K562 (cell line): ENCODE results near the gene CXCL13. TPM values are rescaled to one million over a fixed set of nuclear protein-coding genes. Genes with fewer than 3 reads are reported as not detected.

Experiments
- ATAC-seq: fragments of 200-7000 bp; cut with Tn5 transposase; 3 replicates; pipeline ENCODE4 v1.9.1; 2020; ENCODE audit warnings: moderate library complexity
- BruUV-seq: library from RNA; stranded (reverse); fragments of 400-500 nt; replicated peaks from 2 replicates; lab custom pipeline; 2021; lab: Mats Ljungman, UMichigan
- CTCF ChIA-PET: fragments of 300-600 bp; formaldehyde crosslinking; extraction: SDS; loops from one replicate; lab custom pipeline; 2021; ENCODE audit warnings: low intra/inter-chr PET ratio; lab: Yijun Ruan, JAX
- POLR2A ChIA-PET: fragments of 300-600, 350-650 bp; sonication (Branson Sonifier 250); formaldehyde crosslinking; extraction: SDS; loops from one replicate; lab custom pipeline; 2021; ENCODE audit warnings: antibody characterized with exemption, inconsistent platforms; lab: Yijun Ruan, JAX
- DNase-seq, 4 experiments: peaks; one replicate each; pipeline versions ENCODE4 v3.0.0 to v3.0.0-alpha.2; 2011 to 2018; ENCODE audit warnings: low spot score in 3 of 4, mixed read lengths in 3 of 4; ENCODE audit errors: extremely low read depth in 1 of 4
- FAIRE-seq: peaks from 2 replicates; lab custom pipeline; 2011; peaks lifted over from hg19 to GRCh38; lab: Jason Lieb, UNC
- H2AFZ ChIP-seq: 2 replicates; pipeline ENCODE4 v1.6.0; 2011; ENCODE audit warnings: low read depth, low read length, control low read depth, inconsistent platforms
- H3K27ac ChIP-seq: fragments of 200-600 bp; 3 replicates; pipeline ENCODE4 v1.8.0; 2011; ENCODE audit warnings: low read depth, mild to moderate bottlenecking, control low read depth, inconsistent platforms, low read length, moderate library complexity, mixed read lengths; ENCODE audit errors: extremely low read depth
- H3K27me3 ChIP-seq, 2 experiments: fragments of 300-600 bp in 1 of 2; 2 replicates in 1 of 2; 3 replicates in 1 of 2; pipeline versions ENCODE4 v1.6.0 to v1.8.0; 2011; ENCODE audit warnings: inconsistent platforms in 2 of 2, low read length in 2 of 2, mild to moderate bottlenecking in 1 of 2, mixed read lengths in 1 of 2, moderate library complexity in 1 of 2; ENCODE audit not compliant: control insufficient read depth in 2 of 2, insufficient read depth in 2 of 2
- H3K36me3 ChIP-seq: fragments of 300-600 bp; 3 replicates; pipeline ENCODE4 v1.8.0; 2011; ENCODE audit warnings: mild to moderate bottlenecking, low read length, inconsistent platforms; ENCODE audit not compliant: control insufficient read depth, insufficient read depth
- H3K4me1 ChIP-seq, 2 experiments: fragments of 200-600 bp in 1 of 2; replicated peaks in 1 of 2; 2 replicates in 1 of 2; 3 replicates in 1 of 2; pipeline versions ENCODE4 v1.5.1 to v1.8.0; 2011; ENCODE audit warnings: inconsistent platforms in 2 of 2, low read length in 2 of 2, mild to moderate bottlenecking in 1 of 2, mixed read lengths in 1 of 2, moderate library complexity in 1 of 2; ENCODE audit not compliant: control insufficient read depth in 2 of 2, insufficient read depth in 2 of 2
- H3K4me2 ChIP-seq: 2 replicates; pipeline ENCODE4 v1.6.1; 2011; ENCODE audit warnings: low read length, control low read depth, inconsistent platforms, mixed read lengths; ENCODE audit not compliant: insufficient read depth
- H3K4me3 ChIP-seq: fragments of 200-600 bp; sonication (generic), shearing (Covaris generic); 2 replicates; pipeline ENCODE4 v1.5.1; 2016; ENCODE audit warnings: control low read depth, inconsistent platforms
- H3K79me2 ChIP-seq: fragments of 200-600 bp; 3 replicates; pipeline ENCODE4 v1.8.0; 2011; ENCODE audit warnings: low read length, inconsistent platforms; ENCODE audit not compliant: control insufficient read depth, insufficient read depth
- H3K9ac ChIP-seq, 2 experiments: 2 replicates each; pipeline versions ENCODE4 v1.6.0 to v1.6.1; 2011; ENCODE audit warnings: low read depth in 2 of 2, low read length in 2 of 2, control low read depth in 1 of 2, inconsistent platforms in 1 of 2, mild to moderate bottlenecking in 1 of 2, mixed read lengths in 1 of 2; ENCODE audit not compliant: insufficient read depth in 1 of 2
- H3K9me1 ChIP-seq: one replicate; pipeline ENCODE4 v1.6.0; 2011; ENCODE audit warnings: inconsistent platforms, mild to moderate bottlenecking, low read length, moderate library complexity; ENCODE audit not compliant: control insufficient read depth, insufficient read depth
- H3K9me3 ChIP-seq: replicated peaks from 2 replicates; pipeline ENCODE4 v1.5.1; 2011; ENCODE audit warnings: low read depth, low read length, inconsistent platforms; ENCODE audit not compliant: control insufficient read depth, insufficient read depth
- H4K20me1 ChIP-seq: replicated peaks from 2 replicates; pipeline ENCODE4 v1.6.1; 2011; ENCODE audit warnings: low read length, inconsistent platforms, mixed read lengths; ENCODE audit not compliant: control insufficient read depth, insufficient read depth
- CHCHD3 ChIP-seq: fragments of 250-450 bp; sonication (Bioruptor Pico); IDR thresholded peaks from 2 replicates; pipeline ENCODE4 v2.1.2; 2022; ENCODE audit warnings: mild to moderate bottlenecking
- HCFC1 ChIP-seq: IDR thresholded peaks from 2 replicates; pipeline ENCODE4 v1.6.1; 2012; ENCODE audit warnings: low read depth, low read length, improper control_type of control experiment
- LARP7 ChIP-seq: fragments of 450-650 bp; IDR thresholded peaks from 2 replicates; pipeline ENCODE4 v1.6.1; 2016
- LCOR ChIP-seq: sonication (generic); formaldehyde crosslinking; IDR thresholded peaks from 2 replicates; pipeline ENCODE4 v1.8.0; 2022; ENCODE audit warnings: mild to moderate bottlenecking, missing genetic modification reagents
- MEF2A ChIP-seq: IDR thresholded peaks from 2 replicates; pipeline ENCODE4 v1.6.1; 2011; ENCODE audit warnings: low read depth, mild to moderate bottlenecking, low read length, moderate library complexity; ENCODE audit not compliant: control insufficient read depth
- NCOR1 ChIP-seq: fragments of 450-650 bp; IDR thresholded peaks from 2 replicates; pipeline ENCODE4 v1.6.1; 2016; ENCODE audit warnings: mild to moderate bottlenecking, moderate library complexity
- PRMT5 ChIP-seq: sonication (generic); formaldehyde crosslinking; IDR thresholded peaks from 2 replicates; pipeline ENCODE4 v1.5.0; 2020; ENCODE audit warnings: missing genetic modification reagents
- SFPQ ChIP-seq: fragments of 200-400 bp; formaldehyde crosslinking; IDR thresholded peaks from 2 replicates; pipeline ENCODE4 v1.6.1; 2017; ENCODE audit warnings: mild to moderate bottlenecking, low read depth, low read length, moderate library complexity
- TCF3 ChIP-seq: sonication (generic); formaldehyde crosslinking; IDR thresholded peaks from 2 replicates; pipeline ENCODE4 v1.4.0; 2020; ENCODE audit warnings: mild to moderate bottlenecking, missing genetic modification reagents
- ZNF696 ChIP-seq: fragments of 250-450 bp; sonication (Bioruptor Pico); conservative IDR thresholded peaks from 2 replicates; pipeline ENCODE4 v1.4.0; 2020; ENCODE audit warnings: mild to moderate bottlenecking, moderate library complexity
- WGBS: fragments of 100-300 bp; shearing (Covaris generic); methylation state at CpG from one replicate; pipeline ENCODE4 v1.1.6; 2016; ENCODE audit warnings: low coverage, mixed read lengths; ENCODE audit not compliant: insufficient coverage; ENCODE audit errors: missing lambda C conversion rate; 5-methylcytosine and 5-hydroxymethylcytosine counted together
- in situ Hi-C: fragments of 300-500 bp; cut with MboI; formaldehyde crosslinking; loops from 4 replicates; pipeline ENCODE4 v1.15.0; 2018; ENCODE audit warnings: inconsistent platforms, mixed read lengths
- intact Hi-C: fragments of 100-400 bp; cut with micrococcal nuclease; formaldehyde crosslinking; loops from 2 replicates; pipeline ENCODE4 v1.14.2; 2022
- polyA plus RNA-seq, 8 experiments: library from polyadenylated mRNA; depleted of rRNA in 4 of 8; stranded (reverse) in 5 of 8; unstranded in 3 of 8; fragments of >200 nt; fragmentation: Nextera tagmentation in 2 of 8; fragmentation: Illumina TruSeq in 1 of 8; extraction: Ambion mirVana in 2 of 8; extraction: Trizol in 1 of 8; gene quantifications; 2 replicates each; pipeline versions ENCODE4 v1.2.1 to v1.2.3, GENCODE V29; 2011 to 2014; ENCODE audit warnings: inconsistent platforms in 1 of 8, missing spikeins in 1 of 8
- total RNA-seq, 7 experiments: library from RNA; depleted of rRNA in 6 of 7; stranded (reverse); fragments of >200 nt in 6 of 7; fragmentation: Illumina TruSeq in 2 of 7; extraction: Trizol in 2 of 7; gene quantifications; 2 replicates each; pipeline versions ENCODE4 v1.2.1 to v1.2.3, GENCODE V29; 2011 to 2021; ENCODE audit warnings: low replicate concordance in 1 of 7
- TF ChIP-seq, protein P1 (sequence below): fragments of 250-450 bp; sonication (Bioruptor Pico); IDR thresholded peaks from 2 replicates; pipeline ENCODE4 v1.5.0; 2021; ENCODE audit warnings: mild to moderate bottlenecking, moderate library complexity
- TF ChIP-seq, protein P2 (sequence below): fragments of 250-450 bp; sonication (Bioruptor Pico); IDR thresholded peaks from 2 replicates; pipeline ENCODE4 v1.4.0; 2020; ENCODE audit warnings: borderline replicate concordance

The CXCL13 gene
- total and polyA plus RNA-seq, 9 of the 15 experiments (the other 6 are each of a cell fraction or from before 2014, with no cell fraction given), result not detected

DNA sequence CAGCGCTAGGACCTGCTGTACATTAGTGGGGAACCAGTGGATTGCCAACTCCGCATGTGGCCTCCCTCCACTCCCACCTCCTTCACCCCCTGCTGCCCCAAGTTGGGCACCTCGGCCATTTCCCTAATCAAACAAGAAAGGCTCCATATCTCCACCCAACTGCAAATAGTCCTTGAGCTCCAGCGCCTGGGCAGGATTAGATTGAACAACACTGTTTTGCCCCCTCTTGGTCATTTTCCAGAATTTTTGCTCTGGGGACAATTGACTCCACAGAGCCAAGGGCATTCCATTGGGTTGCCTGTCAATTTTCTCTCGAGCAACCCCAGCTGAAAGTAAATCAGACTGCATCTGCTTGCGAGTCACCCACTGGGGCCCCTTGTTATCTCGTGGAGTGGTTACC, 29.6 kb downstream of the CXCL13 start (continued):
- TF ChIP-seq, protein P1, sequence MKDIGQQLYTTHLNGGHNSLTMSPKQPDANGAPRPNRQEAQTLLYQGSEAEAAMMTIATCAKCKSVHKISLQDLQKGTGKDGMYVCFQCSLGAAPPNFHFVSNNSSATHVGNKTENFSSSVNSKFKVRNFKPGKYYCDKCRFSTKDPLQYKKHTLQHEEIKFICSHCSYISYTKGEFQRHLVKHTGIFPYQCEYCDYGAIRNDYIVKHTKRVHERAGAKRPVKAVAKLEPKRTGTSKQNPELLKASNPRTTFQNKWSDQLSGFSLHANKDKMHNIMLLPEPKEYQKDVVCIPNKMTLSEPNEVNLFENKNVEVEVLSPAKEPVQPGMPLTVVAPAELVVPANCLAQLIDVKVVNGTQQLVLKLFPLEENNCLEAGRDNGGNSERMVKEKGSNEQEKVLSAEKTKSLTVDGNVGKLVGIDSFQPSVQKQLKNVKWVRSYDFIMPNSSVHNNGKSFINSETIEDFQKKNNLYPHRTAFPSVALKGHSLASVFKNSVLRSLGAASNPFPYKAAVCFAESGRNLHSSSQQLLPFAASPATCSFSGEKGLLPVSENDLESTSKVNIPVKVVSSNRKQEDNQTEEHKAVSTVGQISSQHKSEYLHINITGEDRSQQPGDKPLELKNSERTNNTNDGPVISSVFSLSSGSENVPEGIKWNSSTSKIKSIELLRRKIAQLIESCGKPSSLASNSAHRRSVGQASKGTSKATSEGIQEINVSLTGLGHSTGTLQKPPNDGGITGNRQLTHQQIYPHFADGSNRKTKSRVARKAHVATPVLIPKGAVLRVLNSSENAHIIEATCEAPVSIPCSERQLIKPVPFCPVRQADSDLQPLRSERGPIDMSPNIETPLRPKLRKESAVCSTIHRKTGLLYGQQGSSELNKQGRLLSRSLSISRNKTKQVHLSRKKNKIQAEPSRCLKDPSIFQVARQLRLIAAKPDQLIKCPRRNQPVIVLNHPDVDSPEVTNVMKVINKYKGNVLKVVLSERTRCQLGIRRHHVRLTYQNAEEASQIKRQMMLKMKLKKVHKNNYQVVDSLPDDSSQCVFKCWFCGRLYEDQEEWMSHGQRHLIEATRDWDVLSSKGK (CRISPR knock-in tag), result no peak
- TF ChIP-seq HCFC1, result no peak
- TF ChIP-seq CHCHD3, result no peak
- no peak for TF ChIP-seq TCF3 (CRISPR knock-in tag)
- TF ChIP-seq MEF2A, result no peak
- no peak for TF ChIP-seq NCOR1

GRCh38 chr4:77635876-77636275, 30.3 kb downstream of the CXCL13 start:
- intact Hi-C loops (no loop called here), in situ Hi-C loops (no loop called here)
- DNase-seq (no peak), FAIRE-seq (no peak), ATAC-seq (peak; percentile 41; the same call in 1 of the 3 replicates)
- ChIA-PET CTCF (no interaction called here), POLR2A (interaction anchor here (1.2 kb wide), 1 partner anchor 12 kb away, joined by 3 read pairs; no protein-coding TSS in a partner anchor)
- Histone ChIP-seq H3K27me3 (no peaks in the 10 kb centered on the region), H3K36me3 (no peaks in the 10 kb centered on the region), H3K79me2 (no peaks in the 10 kb centered on the region), H3K9ac (no peak overlapping the region), H3K4me1 (peaks cover 0 to 2% of the 10 kb centered on the region in 2 experiments; a peak in 1 of 5 replicates), H3K27ac (no peak overlapping the region), H4K20me1 (no peaks in the 10 kb centered on the region), H3K4me2 (no peak overlapping the region; the same call in 1 of the 2 replicates), H3K9me3 (no peaks in the 10 kb centered on the region), H3K9me1 (no peaks in the 10 kb centered on the region), H3K4me3 (no peak overlapping the region), H2AFZ (no peak overlapping the region)
- WGBS, result 2% methylated on average over 4 of the region's 4 CpGs
- no TSS peak for BruUV-seq
- TF ChIP-seq ZNF696 (CRISPR knock-in tag) (no peak), LCOR (CRISPR knock-in tag) (no peak), SFPQ (no peak), LARP7 (no peak), PRMT5 (CRISPR knock-in tag) (no peak)
- TF ChIP-seq, protein P2, sequence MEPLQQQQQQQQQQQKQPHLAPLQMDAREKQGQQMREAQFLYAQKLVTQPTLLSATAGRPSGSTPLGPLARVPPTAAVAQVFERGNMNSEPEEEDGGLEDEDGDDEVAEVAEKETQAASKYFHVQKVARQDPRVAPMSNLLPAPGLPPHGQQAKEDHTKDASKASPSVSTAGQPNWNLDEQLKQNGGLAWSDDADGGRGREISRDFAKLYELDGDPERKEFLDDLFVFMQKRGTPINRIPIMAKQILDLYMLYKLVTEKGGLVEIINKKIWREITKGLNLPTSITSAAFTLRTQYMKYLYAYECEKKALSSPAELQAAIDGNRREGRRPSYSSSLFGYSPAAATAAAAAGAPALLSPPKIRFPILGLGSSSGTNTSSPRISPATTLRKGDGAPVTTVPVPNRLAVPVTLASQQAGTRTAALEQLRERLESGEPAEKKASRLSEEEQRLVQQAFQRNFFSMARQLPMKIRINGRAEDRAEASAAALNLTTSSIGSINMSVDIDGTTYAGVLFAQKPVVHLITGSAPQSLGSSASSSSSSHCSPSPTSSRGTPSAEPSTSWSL, result no peak
